H1 (cell line): Measurements from ENCODE around the gene PAK5. TPM values are rescaled to one million over a fixed set of nuclear protein-coding genes. Genes with fewer than 3 reads are reported as not detected.

Experiments
- EGR1 ChIP-seq: IDR thresholded peaks from 2 replicates; pipeline ENCODE4 v1.6.1; 2011; ENCODE audit warnings: low read depth, low read length, borderline replicate concordance
- SIRT6 ChIP-seq: IDR thresholded peaks from one replicate; pipeline ENCODE4 v1.7.1; 2012; ENCODE audit warnings: low read length, inconsistent platforms
- polyA plus RNA-seq, 7 experiments: library from polyadenylated mRNA; depleted of rRNA in 3 of 7; stranded (reverse) in 5 of 7; unstranded in 2 of 7; fragments of >200 nt in 5 of 7; fragments of 200-250 nt in 2 of 7; gene quantifications; 1 replicate in 5 of 7; 2 replicates in 1 of 7; 4 replicates in 1 of 7; pipeline versions ENCODE4 v1.2.1 to v1.2.3, GENCODE V29; 2011 to 2013; ENCODE audit warnings: missing spikeins in 2 of 7, mixed read lengths in 2 of 7
- total RNA-seq: library from RNA; stranded (reverse); fragmentation: NEBNext Ultra II Directional; extraction: Animal tissue kit (Norgen Biotek cat#: 25700); gene quantifications from 2 replicates; pipeline ENCODE4 v1.2.1, GENCODE V29; 2021
- TF ChIP-seq, protein P1 (sequence below): IDR thresholded peaks from 2 replicates; pipeline ENCODE4 v1.6.1; 2012; ENCODE audit warnings: low read length, inconsistent platforms

Gene PAK5
- total and polyA plus RNA-seq, 2 of the 8 experiments (the other 6 are each of a cell fraction or from before 2014, with no cell fraction given) = 0.54 to 0.80 TPM

DNA sequence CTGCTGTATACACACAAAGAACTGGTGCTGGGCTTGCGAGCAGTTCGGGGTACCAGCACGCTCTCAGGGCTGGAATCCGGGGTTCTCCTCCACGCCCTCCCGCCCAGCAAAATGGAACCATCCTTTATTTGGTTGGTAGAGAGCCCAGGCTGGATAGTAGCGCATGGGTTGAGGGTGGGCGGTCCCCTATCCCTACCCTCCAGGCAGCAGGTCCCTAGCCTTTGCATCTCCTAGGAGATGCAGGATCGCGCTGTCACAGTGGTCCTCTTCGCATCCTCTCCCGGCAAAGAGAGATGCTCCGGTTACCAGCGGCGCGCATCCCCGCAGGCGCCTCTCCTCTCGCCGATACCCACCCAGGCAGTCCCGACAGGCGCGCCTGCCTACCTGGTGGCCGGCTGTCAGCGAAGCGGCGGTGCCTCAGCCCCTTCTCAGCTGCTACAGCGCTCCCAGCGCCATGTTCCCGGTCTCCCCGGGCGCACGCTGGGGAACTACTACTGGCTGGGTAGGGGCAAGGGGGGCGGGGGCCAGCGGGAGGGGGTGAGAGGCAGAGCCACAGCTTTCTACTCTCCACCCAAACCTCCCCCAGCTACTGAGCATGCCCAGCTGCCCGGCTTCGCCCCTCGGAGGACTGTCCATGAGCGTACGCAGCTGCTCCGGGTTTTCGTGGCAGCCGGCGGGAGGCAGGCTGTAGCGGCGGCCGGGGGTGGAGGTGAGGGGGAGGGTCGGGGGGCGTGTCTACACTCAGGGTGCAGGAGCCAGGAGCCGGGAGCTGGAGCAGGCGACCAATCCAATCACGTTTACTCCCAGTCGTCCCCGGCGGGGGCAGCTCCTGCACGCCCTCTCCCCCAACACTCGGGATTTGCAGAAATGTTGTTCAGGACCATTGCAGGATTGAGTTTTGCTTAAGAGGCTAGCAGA lies at the start of gene PAK5 (continued):
- TF ChIP-seq EGR1 (peak; percentile 27; the same call in 1 of the 2 replicates), SIRT6 (no peak)
- TF ChIP-seq, protein P1, sequence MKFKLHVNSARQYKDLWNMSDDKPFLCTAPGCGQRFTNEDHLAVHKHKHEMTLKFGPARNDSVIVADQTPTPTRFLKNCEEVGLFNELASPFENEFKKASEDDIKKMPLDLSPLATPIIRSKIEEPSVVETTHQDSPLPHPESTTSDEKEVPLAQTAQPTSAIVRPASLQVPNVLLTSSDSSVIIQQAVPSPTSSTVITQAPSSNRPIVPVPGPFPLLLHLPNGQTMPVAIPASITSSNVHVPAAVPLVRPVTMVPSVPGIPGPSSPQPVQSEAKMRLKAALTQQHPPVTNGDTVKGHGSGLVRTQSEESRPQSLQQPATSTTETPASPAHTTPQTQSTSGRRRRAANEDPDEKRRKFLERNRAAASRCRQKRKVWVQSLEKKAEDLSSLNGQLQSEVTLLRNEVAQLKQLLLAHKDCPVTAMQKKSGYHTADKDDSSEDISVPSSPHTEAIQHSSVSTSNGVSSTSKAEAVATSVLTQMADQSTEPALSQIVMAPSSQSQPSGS = no peak
- TF ChIP-seq, all 59 proteins: peak for 15
